Cortex of kidney (tissue), 1 donor: ENCODE results near the gene HOXC10.

ENCODE experiments used
- DNase-seq: peaks from one replicate; lab custom pipeline; 2025; lab: John Stamatoyannopoulos, UW

Gene HOXC10

DNA sequence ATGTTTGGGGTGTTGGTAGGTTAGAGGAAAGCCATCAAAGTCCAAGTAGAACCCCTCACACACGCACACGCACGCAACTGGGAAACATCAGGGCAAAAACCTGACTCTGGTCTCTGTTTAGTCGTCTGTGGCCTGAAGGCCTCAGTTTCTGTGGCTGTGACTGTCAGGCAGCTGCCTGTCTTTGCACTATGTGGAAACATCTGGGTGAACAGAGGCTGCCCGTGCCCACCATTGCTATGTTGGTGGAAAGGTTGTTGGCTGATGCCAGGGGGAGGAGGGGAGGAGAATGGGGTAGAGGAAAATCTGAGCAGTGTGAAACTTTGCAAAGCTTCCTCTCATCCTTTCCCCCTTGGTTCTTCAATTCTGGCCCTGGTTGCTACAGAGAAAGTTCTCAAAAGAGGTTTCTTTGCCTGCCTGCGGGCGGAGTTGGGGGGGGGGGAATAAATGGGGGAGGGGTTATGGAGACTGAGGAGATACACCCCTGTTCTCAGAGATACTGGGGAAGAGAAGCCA is 7.5 kb downstream of the HOXC10 start:
- DNase-seq, result no peak

DNA sequence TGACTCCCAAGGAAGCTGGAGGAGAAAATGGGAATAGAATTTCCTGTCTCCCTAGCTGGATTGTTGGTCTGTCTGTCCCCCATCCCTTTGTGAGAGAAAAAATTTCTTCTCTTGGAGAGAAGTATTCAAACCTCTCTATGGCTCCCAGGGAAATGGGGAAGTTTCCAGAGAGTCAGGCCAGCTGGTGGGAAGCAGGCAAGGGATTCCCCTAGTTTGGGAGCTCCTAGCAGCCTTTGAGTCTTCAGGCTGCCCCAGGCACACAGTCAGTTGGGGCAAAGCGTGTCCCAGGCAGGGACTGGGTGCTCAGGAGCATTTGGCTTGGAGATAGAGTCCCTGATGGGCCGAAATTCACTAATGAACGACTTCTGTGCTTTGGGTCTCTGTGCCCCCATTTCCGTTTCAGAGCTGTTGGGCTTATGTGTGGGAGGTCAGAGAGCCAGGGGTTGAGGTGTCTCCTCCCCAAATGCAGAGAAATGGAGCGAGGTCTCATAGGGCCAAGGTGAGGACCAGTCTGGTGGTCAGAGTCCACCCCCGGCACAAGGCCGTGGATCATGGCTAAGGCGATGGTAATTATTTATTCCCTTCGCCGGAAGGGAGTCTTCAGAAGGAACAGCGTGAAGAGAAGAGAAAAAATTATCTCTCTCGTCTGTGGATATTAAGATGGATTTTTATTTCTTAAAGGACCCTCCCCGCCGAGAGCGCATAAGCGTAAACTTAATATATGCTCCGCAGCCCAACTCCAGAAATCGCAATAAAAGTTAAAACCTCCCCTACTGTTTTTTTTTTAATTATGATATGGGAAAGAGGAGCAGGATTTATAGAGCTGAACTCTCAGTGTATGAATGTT is 8.4 kb downstream of the HOXC10 start:
- DNase-seq, result no peak

DNA sequence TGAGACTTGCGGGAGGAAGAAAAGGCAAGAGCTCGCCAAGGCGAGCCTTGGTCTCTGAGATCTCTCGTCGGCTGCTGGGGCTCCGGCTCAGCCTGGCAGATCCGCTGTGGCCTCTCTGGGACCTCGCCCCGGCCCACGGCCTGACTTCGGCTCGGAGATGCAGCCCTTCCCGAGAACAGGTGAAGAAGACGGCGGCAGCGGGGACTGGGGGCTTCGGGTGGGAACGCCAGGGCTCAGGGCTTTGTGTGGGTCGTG is 9.0 kb downstream of the HOXC10 start:
- no peak for DNase-seq

DNA sequence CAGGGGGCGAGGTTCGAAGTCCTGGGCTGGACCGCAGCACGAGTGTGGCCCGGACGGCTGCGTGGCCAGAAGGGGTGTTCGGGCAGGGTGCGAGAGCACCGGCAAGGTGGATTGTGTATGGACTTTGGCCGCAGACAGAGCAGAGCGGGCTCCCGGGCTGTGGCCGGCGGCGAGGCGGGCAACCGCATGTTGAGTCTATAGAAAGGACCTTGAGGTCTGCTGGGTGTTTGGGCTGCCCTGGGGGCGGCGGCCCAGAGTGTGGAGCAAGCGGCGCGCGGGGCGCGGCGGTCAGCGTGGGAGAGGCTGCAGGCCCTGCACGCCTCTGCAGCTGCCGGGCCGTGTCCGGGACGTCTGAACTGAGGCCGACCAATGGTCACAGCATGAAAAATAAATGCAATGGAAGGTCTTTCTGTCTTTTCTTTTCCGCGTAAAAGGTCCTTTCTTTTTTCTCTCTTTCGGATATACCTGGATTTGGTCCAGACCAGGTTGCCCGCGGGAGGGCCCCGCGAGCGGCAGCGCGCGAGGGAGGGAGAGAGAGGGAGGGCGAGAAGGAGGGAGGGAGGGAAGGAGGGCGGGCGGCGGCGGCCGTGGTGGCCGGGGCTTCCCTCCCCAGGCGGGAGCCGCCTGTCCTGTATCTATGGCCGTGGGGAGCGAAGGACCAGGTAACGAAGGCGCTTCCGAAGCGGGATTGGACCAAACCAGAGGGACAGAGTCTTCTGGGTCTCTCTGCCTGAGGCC is 9.5 kb downstream of the HOXC10 start:
- DNase-seq, result no peak

DNA sequence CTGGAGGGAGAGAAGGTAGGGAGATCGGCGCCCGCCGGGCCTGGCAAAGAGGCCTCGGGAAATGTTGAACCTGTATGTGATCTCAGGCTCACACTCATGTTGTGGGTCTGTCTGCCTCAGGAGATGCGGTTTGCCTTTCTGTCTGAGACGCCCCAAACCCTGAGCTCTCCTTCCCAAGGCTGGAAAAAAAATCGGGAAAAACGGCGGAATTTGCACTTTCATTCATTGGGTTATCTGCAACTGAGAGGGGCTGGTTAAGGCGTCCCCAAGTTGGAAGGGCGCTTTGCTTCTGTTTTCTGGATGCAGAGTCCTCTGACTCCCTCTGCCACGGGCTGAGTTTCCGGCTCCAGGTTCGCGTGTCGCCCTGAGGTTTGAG is 10.0 kb downstream of the HOXC10 start:
- DNase-seq, result no peak

DNA sequence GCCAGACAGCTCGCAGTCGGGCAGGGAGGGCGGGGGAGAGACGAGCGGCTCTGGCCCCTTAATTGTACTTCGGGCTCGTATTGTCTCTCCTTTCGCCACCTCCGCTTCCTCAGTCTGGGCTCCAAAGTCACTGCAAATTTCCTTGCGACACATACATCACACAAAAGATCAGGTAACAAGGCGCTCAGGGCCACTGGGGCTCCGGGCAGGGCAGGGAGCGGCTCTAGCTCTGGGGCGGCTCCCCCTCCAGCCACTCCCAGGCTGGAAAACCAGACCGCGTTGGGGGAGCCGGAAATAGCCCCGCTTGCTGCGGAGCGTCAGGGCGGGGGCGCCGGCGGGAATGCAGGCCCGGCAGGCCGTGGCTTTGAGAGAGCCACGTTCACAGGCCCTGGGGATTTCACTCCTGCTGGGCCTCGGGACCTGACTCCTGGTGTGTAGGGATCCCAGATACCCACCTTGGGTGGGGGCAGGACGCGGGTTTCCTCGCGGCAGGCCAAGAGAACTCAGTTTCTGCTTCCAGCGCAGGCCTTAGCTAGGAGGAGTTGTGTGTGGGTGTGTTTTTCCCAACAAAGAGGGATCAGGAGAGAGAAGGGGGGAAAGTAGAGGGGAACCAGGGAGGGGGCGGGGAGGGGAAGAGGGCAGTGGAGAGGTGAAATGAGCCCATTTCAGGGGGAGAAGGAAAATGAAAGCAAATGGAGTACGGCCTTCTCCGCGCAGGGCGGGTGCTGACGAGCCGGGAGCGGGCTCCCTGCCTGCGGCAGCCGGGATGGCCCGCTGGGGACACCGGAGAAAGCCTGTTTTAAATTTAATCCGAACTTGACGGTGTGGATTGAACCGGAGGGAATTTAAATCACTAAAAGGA is 10.7 kb downstream of the HOXC10 start:
- DNase-seq, result no peak

DNA sequence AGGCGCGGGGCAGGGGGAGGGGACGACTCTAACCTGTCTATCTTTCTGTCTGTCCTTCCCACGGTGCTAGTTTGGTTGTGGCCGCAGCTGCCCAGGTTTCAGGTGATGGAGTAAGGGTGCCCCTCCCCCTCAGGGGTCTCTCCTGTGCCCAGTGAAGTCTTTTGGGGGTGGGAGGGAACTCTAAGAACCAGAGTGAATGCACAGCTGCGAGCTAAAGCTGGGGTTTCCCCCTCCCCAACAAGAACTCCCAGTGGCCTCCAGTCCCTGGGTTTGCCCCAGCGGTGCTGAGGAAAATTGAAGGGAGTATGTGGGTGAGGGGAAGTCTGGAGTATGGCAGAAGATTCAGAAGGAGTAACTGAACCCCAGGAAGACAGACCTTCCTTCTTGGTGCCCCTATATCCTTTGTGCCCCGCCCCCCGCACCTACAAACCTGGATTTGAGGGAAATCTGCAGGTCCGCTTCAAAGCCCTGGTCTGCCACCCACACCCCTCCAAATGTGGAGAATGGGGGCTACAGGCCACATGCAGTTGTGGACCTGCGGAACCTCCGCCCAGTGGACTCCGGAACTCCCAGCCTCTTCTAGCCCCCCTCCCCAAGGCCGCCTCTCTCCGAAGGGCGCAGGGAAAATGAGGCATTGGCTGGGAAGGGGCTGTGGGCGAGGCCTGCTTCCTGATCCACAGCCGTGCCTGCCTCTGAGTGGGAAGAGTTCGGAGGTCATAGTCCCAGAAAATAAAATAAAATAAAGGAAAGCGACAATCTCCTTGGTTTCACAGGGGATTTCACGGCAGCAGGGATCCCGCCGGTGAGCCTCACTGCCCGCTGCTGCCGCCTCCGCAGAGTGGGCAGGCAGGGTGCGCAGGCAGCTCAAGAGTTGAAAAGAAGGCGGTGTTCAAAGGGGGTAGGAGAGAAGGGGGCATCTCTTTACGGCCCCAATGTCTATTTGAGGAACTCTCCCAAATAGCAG is 11.6 kb downstream of the HOXC10 start:
- no peak for DNase-seq

DNA sequence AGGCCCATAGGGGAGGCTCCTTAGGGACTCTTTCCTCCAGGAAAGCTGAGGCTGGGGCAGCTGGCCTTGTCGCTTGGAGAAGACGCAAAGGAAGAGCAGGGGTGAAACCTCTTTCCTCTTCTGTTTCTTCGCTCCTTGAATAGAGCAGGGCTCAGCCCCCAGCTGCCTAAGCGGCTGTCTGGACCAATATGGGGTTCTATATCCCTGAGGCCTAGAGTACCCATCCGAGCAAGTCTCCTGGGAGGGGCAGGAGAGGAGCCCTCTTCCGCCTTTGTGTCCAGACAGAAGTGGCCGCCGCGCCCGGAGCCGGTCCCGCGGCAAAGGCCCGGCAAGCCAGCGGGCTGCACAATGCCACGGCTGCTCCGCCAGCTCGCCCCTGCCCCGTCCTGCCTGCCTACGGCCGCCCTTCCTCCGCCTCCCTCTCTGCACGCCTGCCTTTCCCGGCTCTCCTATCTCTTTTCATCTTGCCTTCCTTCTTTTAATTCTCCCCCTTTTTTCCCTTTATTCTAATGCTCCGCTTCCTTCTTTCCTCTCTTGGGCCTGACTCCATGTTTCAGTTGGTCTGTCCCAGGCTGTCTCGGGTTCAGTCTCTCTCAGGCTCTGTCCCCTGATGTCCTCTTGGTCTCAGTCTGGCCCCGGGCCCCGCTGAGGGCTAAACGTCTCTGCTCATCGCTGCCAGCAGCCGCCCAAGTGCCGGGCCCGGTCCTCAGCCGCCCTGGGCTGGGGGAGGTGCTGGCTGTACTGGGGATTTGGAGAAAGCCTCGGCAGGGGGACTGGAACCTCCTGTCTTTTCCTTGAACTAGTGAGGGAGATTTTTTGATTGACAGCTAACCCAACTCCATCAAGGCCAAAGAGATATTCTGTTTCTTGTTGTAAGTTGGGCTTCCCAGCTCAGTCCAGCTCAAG is 12.5 kb downstream of the HOXC10 start:
- no peak for DNase-seq

DNA sequence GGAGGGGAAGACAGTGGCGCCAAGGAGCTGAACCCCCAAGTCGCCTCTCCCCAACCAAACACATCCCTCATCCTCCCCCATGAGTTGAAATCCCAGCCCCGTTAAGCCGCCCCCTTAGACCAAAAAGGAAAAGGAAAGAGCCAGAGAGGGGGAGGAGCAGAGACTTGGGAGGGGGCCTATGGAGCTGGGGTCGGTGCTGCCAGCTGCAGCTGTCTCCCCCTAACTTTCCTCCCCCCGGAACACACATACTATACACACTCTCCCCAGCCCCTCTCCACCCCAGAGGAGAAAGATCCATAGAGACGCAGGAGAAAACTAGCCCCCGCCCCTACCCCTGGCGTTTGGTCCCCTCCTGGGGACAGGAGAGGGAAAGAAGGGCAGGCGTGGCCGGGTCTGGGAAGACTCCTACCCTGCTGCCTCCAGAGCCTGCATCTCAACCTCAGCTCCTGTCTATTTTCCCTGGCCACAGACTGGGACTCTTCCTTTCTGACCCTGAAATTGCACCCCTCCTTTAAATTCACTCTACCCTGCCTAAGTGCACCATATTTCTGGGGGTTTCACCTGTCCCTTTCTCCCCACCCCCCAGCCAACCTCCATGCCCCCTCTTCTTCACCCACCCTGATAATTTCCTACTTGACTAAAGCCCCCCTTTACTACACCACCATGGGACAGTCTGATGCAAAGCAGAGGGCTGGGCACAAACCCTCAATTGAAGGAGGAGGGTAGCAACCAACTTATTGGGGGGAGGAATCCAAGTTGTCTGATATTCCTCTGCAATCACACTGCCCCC is 13.4 kb downstream of the HOXC10 start:
- no peak for DNase-seq

DNA sequence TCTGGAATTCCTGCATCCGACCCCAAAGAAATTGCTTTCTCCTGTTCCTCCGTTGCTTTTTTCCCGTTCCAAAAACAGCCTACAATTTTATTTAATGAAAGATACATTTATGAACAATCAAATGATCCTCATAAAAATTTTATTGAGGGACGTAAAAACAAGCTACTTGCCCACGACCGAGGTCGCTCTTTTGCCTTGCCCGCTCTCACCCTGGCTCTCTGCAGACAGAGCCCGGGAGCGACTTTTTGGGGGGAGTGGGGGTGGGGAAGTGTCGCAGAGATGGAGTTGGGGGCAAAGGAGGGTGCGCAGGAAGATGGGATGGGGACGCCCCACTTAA is 13.9 kb downstream of the HOXC10 start:
- DNase-seq, result no peak

DNA sequence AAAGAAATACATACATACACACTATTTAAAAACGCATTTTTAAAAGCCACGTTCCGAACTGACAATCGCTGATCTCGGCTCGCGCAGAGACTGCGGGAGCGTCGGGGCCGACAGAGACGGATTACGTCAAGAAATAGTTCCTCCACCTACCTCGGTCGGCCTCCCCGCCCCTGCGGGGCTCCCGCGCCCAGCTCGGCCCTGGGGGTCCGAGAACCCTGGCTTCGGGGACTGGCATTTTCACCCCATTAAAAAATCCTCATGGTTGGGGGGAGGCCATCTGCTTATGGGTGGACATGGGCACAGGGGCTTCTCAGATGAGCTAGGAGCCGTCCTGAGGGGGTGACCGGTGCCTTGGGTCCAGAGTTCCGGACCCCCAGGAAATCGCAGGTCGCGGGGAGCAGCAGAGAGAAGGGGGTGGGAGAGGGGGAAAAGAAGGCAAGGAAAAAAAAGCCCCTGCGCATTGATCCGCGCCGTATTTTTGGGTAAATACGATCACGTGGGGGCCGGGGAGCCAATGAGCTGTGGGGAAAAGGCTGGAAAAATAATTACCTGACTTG is 14.7 kb downstream of the HOXC10 start:
- no peak for DNase-seq

DNA sequence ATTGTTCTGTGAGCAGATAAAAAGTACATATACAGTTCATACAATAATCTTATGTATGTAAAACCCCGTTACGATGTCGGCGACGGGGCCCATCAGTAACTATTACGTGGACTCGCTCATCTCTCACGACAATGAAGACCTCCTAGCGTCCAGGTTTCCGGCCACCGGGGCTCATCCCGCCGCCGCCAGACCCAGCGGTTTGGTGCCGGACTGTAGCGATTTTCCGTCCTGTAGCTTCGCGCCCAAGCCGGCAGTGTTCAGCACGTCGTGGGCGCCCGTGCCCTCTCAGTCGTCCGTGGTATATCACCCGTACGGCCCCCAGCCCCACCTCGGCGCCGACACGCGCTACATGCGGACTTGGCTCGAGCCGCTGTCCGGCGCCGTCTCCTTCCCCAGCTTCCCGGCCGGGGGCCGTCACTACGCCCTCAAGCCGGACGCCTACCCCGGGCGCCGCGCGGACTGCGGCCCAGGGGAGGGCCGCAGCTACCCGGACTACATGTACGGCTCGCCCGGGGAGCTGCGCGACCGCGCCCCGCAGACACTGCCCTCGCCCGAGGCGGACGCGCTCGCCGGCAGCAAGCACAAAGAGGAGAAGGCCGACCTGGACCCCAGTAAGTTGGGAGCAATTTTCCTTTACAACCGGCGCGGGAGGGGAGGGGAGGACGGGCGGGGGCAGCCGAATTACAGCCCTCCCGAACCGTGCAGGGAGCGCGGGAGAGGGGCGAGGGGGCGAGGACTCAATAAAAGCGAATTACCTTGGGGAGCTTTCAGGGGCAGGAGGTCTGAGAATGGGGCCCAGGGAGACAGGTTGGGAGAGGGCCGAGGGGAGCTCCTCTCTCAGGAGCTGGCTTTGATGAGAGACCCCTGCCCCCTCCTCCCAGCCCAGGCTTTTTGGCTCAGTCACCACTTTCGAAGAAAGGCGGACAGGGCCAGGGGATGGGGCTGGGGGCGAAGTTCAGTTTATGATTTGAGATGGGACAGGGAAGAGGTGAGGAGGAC is 15.5 kb downstream of the HOXC10 start, which contains the start of gene HOXC9:
Gene HOXC9, plus strand, starts transcription at position 46 of the 999 bp plus-strand sequence. Its CDS starts 28 bp downstream, at position 74.
- DNase-seq, result no peak

DNA sequence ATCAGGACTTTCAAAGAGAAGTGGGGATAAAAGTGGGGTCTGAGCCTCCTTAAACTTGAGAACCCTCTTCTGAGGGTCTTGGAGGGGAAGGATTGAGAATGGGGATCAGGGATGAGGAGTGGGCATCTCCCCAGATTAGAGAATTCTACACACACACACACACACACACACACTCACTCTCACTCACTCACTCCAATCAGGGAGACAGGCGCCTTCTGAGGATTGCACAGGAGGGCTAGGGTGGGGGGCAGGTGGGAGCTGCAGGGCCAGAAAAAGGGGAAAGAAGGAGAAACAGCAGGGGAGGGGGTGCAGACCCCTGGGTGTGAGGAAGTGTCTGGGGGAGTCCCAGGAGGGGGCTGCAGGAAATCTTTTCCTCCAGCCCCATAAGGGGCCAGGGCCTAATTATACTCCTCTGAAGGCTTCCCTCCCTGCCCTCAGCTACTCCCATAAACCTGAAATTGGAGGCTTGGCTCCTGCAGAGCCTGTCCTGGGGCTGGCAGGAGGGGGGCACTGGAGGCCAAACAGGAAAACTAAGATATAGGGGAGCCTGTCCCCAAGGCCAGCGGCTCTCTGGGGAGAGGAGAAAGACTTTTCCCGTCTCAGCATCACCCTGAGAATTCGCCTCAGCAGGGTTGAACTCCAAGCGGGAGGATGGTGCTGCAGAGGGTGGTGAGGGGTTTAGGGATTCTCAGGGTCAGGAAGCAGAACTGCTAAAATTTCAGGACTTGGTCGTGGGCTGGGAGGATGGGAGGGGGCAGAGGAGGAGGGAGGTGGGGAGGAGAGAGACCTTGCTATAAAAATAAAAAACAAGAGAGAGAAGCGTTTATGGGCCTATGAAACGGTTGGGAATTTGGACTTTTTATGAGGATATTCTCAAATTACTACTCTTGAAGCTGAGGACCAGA is 16.6 kb downstream of the HOXC10 start:
- DNase-seq, result no peak

DNA sequence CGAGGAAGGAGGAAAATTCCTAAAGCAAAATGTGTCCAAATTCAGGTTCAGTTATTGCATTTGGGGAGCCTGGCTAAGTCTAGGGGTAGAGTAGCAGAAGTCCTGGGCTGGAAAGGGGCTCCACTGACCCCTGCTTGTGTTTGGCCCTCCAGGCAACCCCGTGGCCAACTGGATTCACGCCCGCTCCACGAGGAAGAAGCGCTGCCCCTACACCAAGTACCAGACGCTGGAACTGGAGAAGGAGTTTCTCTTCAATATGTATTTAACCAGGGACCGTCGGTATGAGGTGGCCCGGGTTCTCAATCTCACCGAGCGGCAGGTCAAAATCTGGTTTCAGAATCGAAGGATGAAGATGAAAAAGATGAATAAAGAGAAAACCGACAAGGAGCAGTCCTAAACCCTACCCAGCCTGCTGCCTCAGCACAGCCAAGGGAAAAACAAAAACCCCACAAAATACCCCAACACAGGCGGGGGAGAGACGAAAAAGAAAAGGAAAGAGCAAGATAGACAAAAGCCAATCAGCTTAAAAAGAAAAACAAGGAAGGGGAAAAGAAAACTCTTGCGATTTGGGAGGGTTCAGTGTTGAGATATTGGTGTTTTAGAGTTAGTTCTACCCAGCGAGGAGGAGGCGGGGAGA is 17.4 kb downstream of the HOXC10 start:
- DNase-seq, result no peak

DNA sequence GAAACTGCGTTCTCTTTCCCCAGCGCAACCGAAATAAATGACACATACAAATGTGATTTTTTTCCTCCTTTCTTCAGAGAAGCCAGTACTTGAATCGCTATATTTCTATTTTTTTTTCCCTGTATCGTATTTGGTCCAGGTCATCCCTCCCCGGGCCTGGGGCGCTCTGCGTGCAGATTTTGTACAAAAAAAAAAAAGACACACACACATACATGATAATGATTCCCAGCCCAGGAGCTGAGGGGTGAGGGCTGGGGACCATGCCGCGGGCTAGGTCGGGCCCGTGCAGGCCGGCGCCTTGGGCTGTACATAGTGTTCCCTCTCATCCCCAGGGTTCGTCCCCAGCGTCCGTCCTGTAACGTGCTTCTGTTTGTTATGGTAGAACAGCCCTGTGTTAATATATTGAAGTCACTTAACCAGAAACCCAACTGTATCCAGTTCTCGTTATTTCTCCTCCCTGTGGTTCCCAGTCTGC is 18.0 kb downstream of the HOXC10 start:
- DNase-seq, result no peak

DNA sequence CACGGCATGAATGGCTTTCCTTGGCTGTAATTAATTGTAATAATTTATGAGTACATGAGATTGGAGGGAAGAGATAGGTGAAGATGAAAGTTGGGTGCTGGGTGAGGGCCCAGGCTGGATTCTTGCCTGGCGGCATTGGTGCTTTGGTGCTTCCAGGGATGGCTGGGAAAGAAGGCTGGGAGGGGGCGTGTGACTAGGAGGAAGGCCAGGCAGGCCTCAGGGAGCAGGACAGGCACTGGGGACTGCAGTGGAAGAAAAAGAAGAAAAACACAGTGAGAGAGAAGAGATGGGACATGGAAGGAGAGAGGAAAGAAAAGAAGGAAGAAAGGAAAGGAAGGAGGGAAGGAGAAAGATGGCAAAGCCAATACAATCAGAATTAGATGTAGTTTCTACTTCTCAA is 18.7 kb downstream of the HOXC10 start:
- DNase-seq, result no peak
